HG03025 (cell line): Measurements from ENCODE around the gene UROC1.

Experiments
- ATAC-seq: cut with Tn5 transposase; IDR thresholded peaks from one replicate; pipeline ENCODE4 v1.9.1; 2021; ENCODE audit warnings: mild to moderate bottlenecking, moderate library complexity; ENCODE audit not compliant: unreplicated experiment, low FRiP score

Gene UROC1

DNA sequence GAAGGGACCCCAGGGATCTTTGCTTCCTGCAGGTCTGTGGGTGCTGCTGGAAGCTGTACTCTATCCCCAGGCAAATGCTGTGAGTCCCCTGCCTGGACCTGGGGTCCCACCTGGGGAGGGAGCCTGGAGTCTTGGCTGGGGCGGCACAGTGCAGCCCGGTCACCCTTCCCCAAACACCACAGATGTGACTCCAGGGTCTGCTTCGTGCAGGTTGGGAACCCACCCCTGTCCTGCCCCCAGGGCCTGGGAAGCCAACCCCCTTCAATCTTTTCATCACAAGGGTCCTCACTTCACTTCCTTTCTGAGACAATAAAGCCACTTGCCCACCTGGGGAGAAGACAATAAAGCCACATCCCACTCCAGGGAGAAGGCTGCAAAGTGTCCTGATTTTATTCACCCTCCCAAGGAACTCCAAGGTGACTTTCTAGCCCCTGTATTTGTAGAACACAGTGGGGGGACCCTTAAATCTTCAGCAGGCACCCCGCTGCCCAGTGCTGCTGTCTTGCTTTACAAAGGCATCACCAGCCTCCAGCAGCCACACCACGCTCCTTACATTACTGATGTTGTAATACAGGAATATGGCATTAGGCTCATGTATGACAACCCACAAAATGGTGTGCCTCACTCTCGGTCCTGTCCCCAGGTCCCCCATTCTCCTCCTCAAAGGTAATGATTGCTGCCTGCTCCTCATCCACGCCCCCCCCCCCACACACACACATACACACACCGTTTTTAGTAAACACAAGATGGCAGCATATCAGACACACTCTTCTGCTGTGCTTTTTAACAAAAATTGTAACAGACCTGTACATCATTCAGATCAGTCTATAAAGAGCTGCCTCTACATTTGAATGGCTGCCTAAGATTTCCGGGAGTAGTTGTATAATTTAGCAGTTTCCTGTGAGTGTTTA lies 31.2 kb upstream of the UROC1 start:
- ATAC-seq = no peak

DNA sequence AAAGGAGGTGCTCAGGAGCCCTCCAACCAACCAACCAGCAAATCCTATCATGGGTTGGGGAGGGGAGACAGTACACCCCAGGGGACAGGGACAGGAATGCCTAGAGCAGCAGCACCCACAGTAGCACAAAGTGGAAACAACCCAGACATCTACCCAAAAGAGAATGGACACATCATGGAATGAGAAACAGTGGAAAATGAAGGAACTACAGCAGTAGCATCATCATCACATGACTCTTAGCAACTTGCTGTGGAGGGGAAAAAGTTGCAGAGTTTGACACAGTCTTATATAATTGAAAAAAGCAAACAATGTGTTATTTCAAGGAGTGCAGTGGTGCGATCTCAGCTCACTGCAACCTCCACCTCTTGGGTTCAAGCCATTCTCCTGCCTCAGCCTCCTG lies 30.1 kb upstream of the UROC1 start:
- no peak for ATAC-seq

DNA sequence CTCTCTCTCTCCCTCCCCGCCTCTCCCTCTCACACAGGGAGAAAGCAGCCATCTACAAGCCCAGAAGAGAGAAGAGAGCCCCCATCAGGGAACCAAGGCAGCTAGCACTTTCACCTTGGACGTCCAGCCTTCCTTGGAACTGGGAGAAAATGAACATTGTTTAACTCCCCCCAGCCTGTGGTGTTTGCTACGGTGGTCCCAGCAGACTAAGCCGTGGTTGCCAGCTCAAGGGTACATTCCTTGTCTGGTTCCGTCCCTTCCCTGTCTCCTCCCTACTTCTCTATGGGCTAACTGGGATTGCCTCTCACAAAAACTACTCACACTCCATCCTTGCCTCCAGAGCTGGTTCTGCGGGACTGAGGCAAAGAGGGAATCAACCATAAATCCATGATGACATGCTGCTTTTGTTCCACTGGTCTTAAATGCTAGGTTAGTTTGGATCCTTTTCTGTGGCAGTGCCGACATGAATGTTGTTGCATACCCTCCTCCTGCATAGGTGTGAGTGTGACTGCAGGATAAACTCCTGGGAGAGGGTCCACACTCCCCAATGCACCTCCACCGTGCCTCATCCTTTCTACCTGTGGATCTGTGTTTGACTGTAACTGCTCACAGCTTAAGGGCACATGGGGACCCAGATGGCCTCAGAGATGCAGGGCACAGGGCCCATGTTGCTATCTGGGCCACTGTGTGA lies 29.1 kb upstream of the UROC1 start:
- ATAC-seq = no peak

DNA sequence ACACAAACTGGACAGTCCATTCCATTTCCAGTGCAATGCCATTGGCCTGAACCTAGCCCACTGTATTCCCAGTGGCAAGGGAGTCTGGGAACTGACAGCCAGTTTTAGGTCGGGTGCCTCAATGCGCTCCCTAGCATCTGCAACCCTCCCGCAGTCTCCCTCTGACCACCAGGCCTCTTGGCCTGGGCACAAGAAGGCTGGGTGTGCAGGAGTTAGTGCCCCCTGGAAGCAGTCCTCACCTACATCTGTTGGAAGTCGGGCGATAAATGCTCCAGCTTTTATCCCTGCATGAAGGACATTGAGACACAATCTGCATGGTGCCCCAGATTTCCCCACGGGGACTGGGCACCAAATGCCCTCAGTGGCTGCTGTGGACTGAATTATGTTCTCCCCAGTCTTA lies 28.4 kb upstream of the UROC1 start:
- ATAC-seq = no peak

DNA sequence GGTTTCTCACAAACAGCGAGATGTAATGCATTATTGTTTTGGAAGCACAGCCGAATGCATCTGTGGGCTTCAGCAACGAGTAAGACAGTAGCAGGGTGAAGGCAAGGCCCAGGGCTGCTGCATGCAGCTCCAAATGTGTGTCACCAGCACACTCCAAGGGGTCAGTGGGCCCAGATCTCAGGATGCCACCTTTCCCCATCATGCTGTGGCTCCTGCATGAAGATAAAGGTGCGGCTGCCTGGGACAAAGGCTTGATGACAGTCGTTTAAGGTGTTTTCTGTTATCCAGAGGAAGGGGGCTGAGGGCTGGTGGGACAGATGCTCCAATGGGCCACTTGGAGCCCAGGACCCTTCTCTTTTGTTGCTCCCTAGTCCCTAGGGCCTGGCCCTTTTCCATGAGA lies 28.0 kb upstream of the UROC1 start:
- ATAC-seq = no peak

- ATAC-seq = no peak
Measured at GRCh38 chr3:126544596-126545281, 27.2 kb upstream of the UROC1 start.

DNA sequence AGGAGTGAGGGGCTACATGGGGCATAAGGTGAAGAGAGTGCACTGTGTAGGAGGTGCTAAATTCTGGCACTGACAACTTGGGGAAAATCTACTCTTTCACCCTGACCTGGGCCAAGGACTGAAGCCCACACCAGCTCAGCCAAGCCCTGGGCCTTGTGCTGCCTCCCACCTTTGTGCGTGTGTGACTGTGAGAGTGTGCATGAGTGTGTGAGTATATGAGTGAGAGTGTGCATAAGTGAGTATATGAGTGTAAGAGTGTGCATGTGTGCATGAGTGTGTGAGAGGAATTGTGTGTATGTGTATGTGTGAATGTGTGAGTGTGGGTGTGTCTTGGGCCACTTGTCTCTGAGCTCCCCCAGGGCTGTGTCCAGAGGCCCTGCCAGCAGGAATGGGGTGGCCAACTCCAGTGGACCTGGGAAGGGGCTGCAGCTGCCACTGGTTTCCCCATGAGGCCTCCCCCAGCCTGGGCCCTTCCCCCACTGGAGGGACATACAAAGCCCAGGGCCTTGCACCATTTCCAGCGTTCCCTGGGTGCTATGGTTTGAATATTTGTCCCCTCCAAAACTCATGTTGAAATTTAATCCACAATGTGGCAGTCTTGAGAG lies 26.0 kb upstream of the UROC1 start:
- ATAC-seq = no peak

- no peak for ATAC-seq
Measured at GRCh38 chr3:126542340-126543241, 25.0 kb upstream of the UROC1 start.

DNA sequence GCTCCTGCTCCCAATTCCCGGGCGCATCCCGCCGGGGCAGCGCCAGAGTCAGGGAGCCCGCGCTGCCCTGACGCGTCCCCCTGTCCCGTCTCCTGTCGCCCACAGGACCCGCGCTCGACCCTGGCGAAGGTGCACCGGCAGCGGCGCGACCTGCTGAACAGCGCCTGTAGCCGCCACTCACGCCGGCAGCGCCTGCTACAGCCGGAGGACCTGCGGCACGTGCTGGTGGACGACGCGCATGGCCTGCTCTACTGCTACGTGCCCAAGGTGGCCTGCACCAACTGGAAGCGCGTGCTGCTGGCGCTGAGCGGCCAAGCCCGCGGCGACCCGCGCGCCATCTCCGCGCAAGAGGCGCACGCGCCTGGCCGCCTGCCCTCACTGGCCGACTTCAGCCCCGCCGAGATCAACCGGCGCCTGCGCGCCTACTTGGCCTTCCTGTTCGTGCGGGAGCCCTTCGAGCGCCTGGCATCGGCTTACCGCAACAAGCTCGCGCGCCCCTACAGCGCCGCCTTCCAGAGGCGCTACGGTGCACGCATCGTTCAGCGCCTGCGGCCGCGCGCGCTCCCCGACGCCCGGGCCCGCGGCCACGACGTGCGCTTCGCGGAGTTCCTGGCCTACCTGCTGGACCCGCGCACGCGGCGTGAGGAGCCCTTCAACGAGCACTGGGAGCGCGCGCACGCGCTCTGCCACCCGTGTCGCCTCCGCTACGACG lies 24.2 kb upstream of the UROC1 start:
- no peak for ATAC-seq

GRCh38 chr3:126540951-126541627 lies 23.5 kb upstream of the UROC1 start:
- ATAC-seq = no peak

DNA sequence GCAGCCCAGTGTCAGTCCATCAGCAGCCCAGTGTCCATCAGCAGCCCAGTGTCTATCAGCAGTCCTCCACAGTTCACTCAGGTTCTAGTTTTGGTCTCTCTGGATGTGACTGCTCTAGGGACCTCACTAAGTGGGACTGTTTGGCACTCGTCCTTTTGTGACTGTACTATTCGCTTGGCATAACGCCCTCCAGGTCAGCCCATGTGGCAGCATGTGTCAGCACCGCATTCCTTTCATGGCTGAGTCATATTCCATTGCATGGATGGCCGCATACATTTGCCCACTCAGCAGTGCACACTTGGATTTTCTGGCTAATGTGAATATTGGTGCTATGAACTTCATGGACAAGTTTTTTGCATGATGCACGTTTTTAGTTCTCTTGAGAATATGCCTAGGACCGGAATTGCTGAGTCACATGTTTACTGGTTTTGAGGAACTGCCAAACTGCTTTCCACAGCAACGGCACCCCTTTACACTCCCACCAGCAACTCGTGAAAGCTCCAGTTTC lies 22.8 kb upstream of the UROC1 start:
- ATAC-seq = no peak

GRCh38 chr3:126539558-126540250 lies 22.1 kb upstream of the UROC1 start:
- no peak for ATAC-seq

- ATAC-seq = no peak
Measured at GRCh38 chr3:126538966-126539365, 21.4 kb upstream of the UROC1 start.

- ATAC-seq = no peak
Measured at GRCh38 chr3:126538316-126538715, 20.7 kb upstream of the UROC1 start.

GRCh38 chr3:126537730-126538281 lies 20.2 kb upstream of the UROC1 start:
- ATAC-seq = no peak

- ATAC-seq = no peak
Measured at GRCh38 chr3:126537116-126537729, 19.6 kb upstream of the UROC1 start.

DNA sequence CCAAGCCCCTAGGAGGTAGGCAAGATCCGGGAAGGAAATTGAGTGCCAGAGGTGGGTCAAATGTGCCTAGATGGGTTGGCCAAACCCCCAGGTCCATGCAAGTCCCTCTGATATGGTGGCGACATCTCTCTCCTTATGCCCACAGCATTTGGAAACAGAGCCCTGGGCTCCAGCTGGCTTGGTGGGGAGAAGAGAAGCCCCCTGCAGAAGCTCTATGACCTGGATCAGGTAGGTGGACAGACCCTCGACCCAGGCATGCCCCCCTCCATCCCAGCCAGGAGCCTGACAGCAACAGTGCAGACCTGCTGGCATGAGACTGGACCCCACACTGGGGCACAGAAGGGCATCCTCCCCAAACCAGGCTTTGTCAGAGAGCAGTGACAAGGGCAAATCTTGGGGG lies 18.6 kb upstream of the UROC1 start:
- ATAC-seq = no peak
